GM10248 (cell line): ENCODE measurements around the gene ARHGAP5.

ENCODE experiments used
- CTCF ChIA-PET: fragments of 300-600 bp; sonication (Branson Sonifier 250); formaldehyde crosslinking; extraction: SDS; loops from one replicate; lab custom pipeline; 2021; ENCODE audit warnings: antibody characterized with exemption; lab: Yijun Ruan, JAX
- POLR2A ChIA-PET: fragments of 350-650 bp; sonication (Branson Sonifier 250); formaldehyde crosslinking; extraction: SDS; loops from one replicate; lab custom pipeline; 2020; ENCODE audit warnings: antibody characterized with exemption; lab: Yijun Ruan, JAX
- DNase-seq: peaks from one replicate; pipeline ENCODE4 v3.0.0; 2012; ENCODE audit errors: extremely low spot score
- CTCF ChIP-seq: IDR thresholded peaks from 2 replicates; pipeline ENCODE4 v1.5.1; 2012; ENCODE audit warnings: mild to moderate bottlenecking, low read depth; ENCODE audit errors: extremely low read depth, missing control alignments, control extremely low read depth

Gene ARHGAP5

GRCh38 chr14:32193532-32193931 lies 116.4 kb downstream of the ARHGAP5 start:
- CTCF ChIA-PET: no interaction called here
- POLR2A ChIA-PET: no interaction called here
- TF ChIP-seq CTCF: no peak

GRCh38 chr14:32195636-32196035 lies 118.5 kb downstream of the ARHGAP5 start:
- no peak for TF ChIP-seq CTCF
- CTCF ChIA-PET: no interaction called here
- DNase-seq: no peak
- POLR2A ChIA-PET: no interaction called here

More at GRCh38 chr14:32193532-32193931, 116.4 kb downstream of the ARHGAP5 start:
- no peak for DNase-seq

DNA sequence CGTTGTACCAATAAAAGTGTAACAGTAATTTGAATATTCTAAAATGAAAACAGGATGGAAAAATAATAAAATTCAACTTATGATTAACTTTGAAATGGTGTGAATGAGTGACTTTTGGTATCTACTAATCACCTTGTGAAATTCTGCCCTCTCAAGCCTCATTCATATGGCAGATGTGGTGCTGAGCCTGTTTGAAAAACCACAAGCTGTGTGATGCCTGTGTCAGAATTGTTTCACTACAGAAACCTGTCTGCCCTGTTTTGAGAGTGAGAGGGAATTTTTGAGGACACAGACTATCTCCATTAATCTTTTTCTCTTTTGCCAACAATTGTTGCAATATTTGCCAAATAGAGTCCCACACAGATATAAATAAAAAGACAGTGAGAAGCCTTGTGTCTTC lies 120.8 kb downstream of the ARHGAP5 start:
- DNase-seq: no peak
- ChIA-PET CTCF (interaction anchor here (1.0 to 1.9 kb wide), 3 partner anchors 14 to 96 kb away, joined by 3 to 6 read pairs (median 4); no protein-coding TSS in a partner anchor), POLR2A (no interaction called here)
- TF ChIP-seq CTCF: no peak

GRCh38 chr14:32200368-32201192 lies 123.5 kb downstream of the ARHGAP5 start:
- TF ChIP-seq CTCF: no peak
- ChIA-PET POLR2A (no interaction called here), CTCF (interaction anchor here (1.0 to 1.4 kb wide), 2 partner anchors 52 to 127 kb away, joined by 4 read pairs; no protein-coding TSS in a partner anchor)
- DNase-seq: no peak

GRCh38 chr14:32201193-32201815 lies 124.2 kb downstream of the ARHGAP5 start:
- no peak for TF ChIP-seq CTCF
- peak; percentile 76 for DNase-seq
- ChIA-PET CTCF (interaction anchor here (1.6 kb wide), 1 partner anchor 128 kb away, joined by 5 read pairs; no protein-coding TSS in a partner anchor), POLR2A (no interaction called here)

GRCh38 chr14:32201816-32202490 lies 124.8 kb downstream of the ARHGAP5 start, which contains the start of gene RNU6-7:
RNU6-7 (plus strand) TSS chr14:32202045.
- POLR2A ChIA-PET: no interaction called here
- TF ChIP-seq CTCF: no peak
- no peak for DNase-seq
- CTCF ChIA-PET: interaction anchor here (1.6 kb wide), 1 partner anchor 128 kb away, joined by 5 read pairs; no protein-coding TSS in a partner anchor
